Gastrocnemius medialis (tissue), 4 donors: Measurements from ENCODE around the gene MYOM3.

ENCODE experiments used
- CTCF ChIP-seq, 5 experiments: fragments of 450-650 bp in 3 of 5; fragments of 200-600 bp in 2 of 5; sonication (generic) in 2 of 5; IDR thresholded peaks in 4 of 5; conservative IDR thresholded peaks in 1 of 5; 1 replicate in 4 of 5; 2 replicates in 1 of 5; pipeline ENCODE4 v1.5.1; 2016 to 2019; ENCODE audit warnings: antibody characterized with exemption in 5 of 5, mild to moderate bottlenecking in 3 of 5, moderate library complexity in 3 of 5
- POLR2A ChIP-seq, 2 donors: fragments of 450-650 bp; IDR thresholded peaks; one replicate each; pipeline ENCODE4 v1.6.1; 2017; ENCODE audit warnings: antibody characterized with exemption in 2 of 2, mild to moderate bottlenecking in 2 of 2, moderate library complexity in 2 of 2

GRCh38 chr1:24136956-24137539 is 25.1 kb upstream of the MYOM3 start:
- TF ChIP-seq CTCF (IDR thresholded peaks at IDR 0.05 in 4 of 5, conservative IDR thresholded peaks at IDR 0.05 in 1 of 5) = no peak
- no peak for TF ChIP-seq POLR2A (IDR thresholded peaks at IDR 0.05)
